OCI-LY3 (cell line): Measurements from ENCODE around the gene EXOC4.

Experiments
- H2AFZ ChIP-seq: fragments of 200-600, 300-600 bp; shearing (Covaris generic); 2 replicates; pipeline ENCODE4 v1.6.0; 2014; ENCODE audit warnings: antibody characterized with exemption, low read depth, low read length
- H3K27ac ChIP-seq: fragments of 200-600, 300-600 bp; sonication (generic); 2 replicates; pipeline ENCODE4 v1.5.1; 2014; ENCODE audit warnings: mild to moderate bottlenecking, low read length, moderate library complexity, mixed read lengths
- H3K27me3 ChIP-seq: fragments of 200-600, 300-600 bp; sonication (generic); 2 replicates; pipeline ENCODE4 v1.6.1; 2014; ENCODE audit warnings: low read depth, low read length, mixed read lengths
- H3K36me3 ChIP-seq: fragments of 200-600, 300-600 bp; sonication (generic); replicated peaks from 2 replicates; pipeline ENCODE3; 2014; ENCODE audit warnings: low read depth, low read length, mixed read lengths
- H3K4me1 ChIP-seq: fragments of 300-600, 200-600 bp; sonication (generic); 2 replicates; pipeline ENCODE4 v1.6.1; 2014; ENCODE audit warnings: low read length, mixed read lengths
- H3K4me2 ChIP-seq: fragments of 200-600, 300-600 bp; sonication (generic); 2 replicates; pipeline ENCODE4 v1.6.1; 2014; ENCODE audit warnings: low read length, mixed read lengths
- H3K4me3 ChIP-seq: fragments of 300-600, 200-600 bp; sonication (generic); 2 replicates; pipeline ENCODE4 v1.5.1; 2014; ENCODE audit warnings: antibody characterized with exemption, mild to moderate bottlenecking, low read length, moderate library complexity
- H3K79me2 ChIP-seq: fragments of 300-600, 200-600 bp; shearing (Covaris generic); 2 replicates; pipeline ENCODE4 v1.6.1; 2014; ENCODE audit warnings: mild to moderate bottlenecking, low read length, mixed read lengths
- H3K9ac ChIP-seq: fragments of 300-600, 200-600 bp; shearing (Covaris generic); 2 replicates; pipeline ENCODE4 v1.6.0; 2014; ENCODE audit warnings: mild to moderate bottlenecking, low read length, moderate library complexity
- H3K9me3 ChIP-seq: fragments of 200-600, 300-600 bp; shearing (Covaris generic); 2 replicates; pipeline ENCODE4 v1.6.1; 2014; ENCODE audit warnings: low read length, mixed read lengths; ENCODE audit not compliant: insufficient read depth
- H4K20me1 ChIP-seq: fragments of 200-600, 300-600 bp; sonication (generic); 2 replicates; pipeline ENCODE4 v1.6.1; 2016; ENCODE audit warnings: low read length, mixed read lengths; ENCODE audit not compliant: insufficient read depth
- EZH2phosphoT487 ChIP-seq: fragments of 200-600 bp; shearing (Covaris generic); IDR thresholded peaks from 2 replicates; pipeline ENCODE4 v1.6.1; 2018; ENCODE audit warnings: antibody characterized with exemption, mixed run types, low read depth
- TF ChIP-seq, protein P1 (sequence below): fragments of 200-600, 300-600 bp; sonication (generic); IDR thresholded peaks from 2 replicates; pipeline ENCODE4 v1.5.1; 2014; ENCODE audit warnings: antibody characterized with exemption, low read length, low read depth

EXOC4 gene

DNA sequence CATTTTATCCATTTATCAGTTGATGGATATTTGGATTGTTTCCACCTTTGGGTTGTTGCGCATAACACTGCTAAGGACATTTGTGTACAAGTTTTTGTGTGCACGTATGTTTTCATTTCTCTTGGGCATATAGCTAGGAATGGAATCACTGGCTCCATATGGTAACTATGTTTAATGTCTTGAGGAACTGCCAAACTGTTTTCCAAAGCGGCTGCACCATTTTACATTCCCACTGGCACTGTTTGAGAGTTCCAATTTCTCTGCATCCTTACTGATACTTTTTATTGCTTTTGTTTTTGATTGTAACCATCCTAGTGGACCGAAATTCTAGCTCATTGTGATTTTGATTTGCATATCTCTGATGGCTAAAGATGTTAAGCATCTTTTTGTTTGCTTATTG lies 118.7 kb downstream of the EXOC4 start:
- H2AFZ ChIP-seq: no peak overlapping the region
- H3K27ac ChIP-seq: no peak overlapping the region
- no peak overlapping the region for H3K4me3 ChIP-seq
- H3K4me1 ChIP-seq: no peaks in the 10 kb centered on the region
- no peaks in the 10 kb centered on the region for H3K27me3 ChIP-seq
- no peak for TF ChIP-seq EZH2phosphoT487
- TF ChIP-seq, protein P1, sequence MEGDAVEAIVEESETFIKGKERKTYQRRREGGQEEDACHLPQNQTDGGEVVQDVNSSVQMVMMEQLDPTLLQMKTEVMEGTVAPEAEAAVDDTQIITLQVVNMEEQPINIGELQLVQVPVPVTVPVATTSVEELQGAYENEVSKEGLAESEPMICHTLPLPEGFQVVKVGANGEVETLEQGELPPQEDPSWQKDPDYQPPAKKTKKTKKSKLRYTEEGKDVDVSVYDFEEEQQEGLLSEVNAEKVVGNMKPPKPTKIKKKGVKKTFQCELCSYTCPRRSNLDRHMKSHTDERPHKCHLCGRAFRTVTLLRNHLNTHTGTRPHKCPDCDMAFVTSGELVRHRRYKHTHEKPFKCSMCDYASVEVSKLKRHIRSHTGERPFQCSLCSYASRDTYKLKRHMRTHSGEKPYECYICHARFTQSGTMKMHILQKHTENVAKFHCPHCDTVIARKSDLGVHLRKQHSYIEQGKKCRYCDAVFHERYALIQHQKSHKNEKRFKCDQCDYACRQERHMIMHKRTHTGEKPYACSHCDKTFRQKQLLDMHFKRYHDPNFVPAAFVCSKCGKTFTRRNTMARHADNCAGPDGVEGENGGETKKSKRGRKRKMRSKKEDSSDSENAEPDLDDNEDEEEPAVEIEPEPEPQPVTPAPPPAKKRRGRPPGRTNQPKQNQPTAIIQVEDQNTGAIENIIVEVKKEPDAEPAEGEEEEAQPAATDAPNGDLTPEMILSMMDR: no peak
- no peak overlapping the region for H3K4me2 ChIP-seq
- no peak overlapping the region for H3K9ac ChIP-seq
- H4K20me1 ChIP-seq: peaks cover 11% of the 10 kb centered on the region; the same call in 1 of the 2 replicates
- peaks cover 9% of the 10 kb centered on the region for H3K36me3 ChIP-seq
- H3K79me2 ChIP-seq: no peaks in the 10 kb centered on the region
- no peaks in the 10 kb centered on the region for H3K9me3 ChIP-seq

DNA sequence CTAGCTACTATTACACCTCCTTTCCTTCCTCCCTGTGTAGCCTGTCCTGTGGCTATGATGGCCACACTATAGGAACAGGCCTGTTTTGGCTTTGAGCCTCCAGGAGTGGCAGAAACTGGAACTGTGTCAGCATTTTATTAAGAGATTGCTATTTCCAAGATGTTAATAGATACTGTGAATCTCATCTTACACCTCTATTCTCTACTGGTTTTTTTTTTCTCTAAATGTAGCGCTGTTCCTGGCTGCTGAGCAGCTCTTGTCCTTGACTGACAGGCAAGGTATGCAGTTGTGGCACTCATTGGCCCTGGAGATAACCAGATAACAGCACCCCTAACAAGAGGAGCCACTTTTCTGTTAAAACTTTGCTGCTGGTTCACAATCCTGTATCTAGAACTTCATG lies 119.5 kb downstream of the EXOC4 start:
- Histone ChIP-seq H4K20me1 (peaks cover 10% of the 10 kb centered on the region; the same call in 1 of the 2 replicates), H3K36me3 (peaks cover 9% of the 10 kb centered on the region), H3K27me3 (no peaks in the 10 kb centered on the region), H3K9ac (no peak overlapping the region), H2AFZ (no peak overlapping the region), H3K4me2 (no peak overlapping the region), H3K4me3 (no peak overlapping the region), H3K79me2 (no peaks in the 10 kb centered on the region), H3K4me1 (no peaks in the 10 kb centered on the region), H3K27ac (no peak overlapping the region), H3K9me3 (no peaks in the 10 kb centered on the region)
- TF ChIP-seq, protein P1: no peak
- no peak for TF ChIP-seq EZH2phosphoT487

DNA sequence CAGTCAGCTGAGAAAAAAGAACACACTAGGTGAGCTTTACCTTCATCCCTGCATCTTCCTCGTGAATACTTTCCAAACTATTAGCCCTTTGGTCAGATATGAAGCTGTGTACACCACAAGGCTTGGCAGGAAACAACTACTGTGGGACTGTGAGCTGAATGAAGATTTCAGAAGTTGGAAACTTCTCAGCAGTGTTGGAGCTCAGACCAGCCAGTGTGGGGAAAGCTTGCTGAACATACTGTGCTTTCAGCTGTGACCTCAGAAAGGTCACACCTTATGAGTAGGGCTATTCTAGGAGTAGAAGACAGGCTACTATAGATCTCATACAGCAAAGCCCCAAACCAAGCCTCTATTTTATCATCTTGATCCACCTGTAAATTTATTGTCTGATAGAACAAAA lies 123.6 kb downstream of the EXOC4 start:
- no peak overlapping the region for H3K27ac ChIP-seq
- no peak overlapping the region for H3K9ac ChIP-seq
- no peak overlapping the region for H2AFZ ChIP-seq
- no peak overlapping the region for H3K4me3 ChIP-seq
- no peaks in the 10 kb centered on the region for H3K79me2 ChIP-seq
- H3K27me3 ChIP-seq: no peaks in the 10 kb centered on the region
- H3K4me1 ChIP-seq: no peaks in the 10 kb centered on the region
- H3K36me3 ChIP-seq: peaks cover 9% of the 10 kb centered on the region
- no peak overlapping the region for H3K4me2 ChIP-seq
- H3K9me3 ChIP-seq: no peaks in the 10 kb centered on the region
- TF ChIP-seq, protein P1: no peak
- no peak for TF ChIP-seq EZH2phosphoT487
- H4K20me1 ChIP-seq: peaks cover 5% of the 10 kb centered on the region; the same call in 1 of the 2 replicates

DNA sequence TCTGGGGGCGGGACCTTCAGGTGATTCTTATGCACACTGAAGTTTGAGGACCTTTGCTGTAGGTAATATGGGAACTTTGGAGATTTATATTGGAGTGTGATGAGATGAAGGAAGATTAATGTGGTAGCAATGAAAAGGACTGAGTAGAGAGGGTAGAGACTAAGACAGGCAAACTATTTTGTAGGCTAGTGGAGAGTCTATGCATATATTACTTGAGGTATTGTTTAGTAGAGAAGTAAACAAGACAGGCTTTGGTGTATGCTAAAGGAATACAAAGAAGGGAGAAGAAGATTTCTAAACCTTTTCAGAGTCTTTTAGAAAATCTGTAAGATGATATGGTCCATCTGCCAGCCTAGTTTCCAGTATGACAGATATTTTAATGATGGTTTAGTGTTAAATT lies 129.1 kb downstream of the EXOC4 start:
- Histone ChIP-seq H2AFZ (no peak overlapping the region), H3K9me3 (no peaks in the 10 kb centered on the region), H3K27ac (no peak overlapping the region), H3K27me3 (no peaks in the 10 kb centered on the region), H3K79me2 (no peaks in the 10 kb centered on the region), H3K9ac (no peak overlapping the region), H3K4me2 (no peak overlapping the region), H3K4me1 (no peaks in the 10 kb centered on the region), H3K4me3 (no peak overlapping the region), H3K36me3 (no peaks in the 10 kb centered on the region), H4K20me1 (no peaks in the 10 kb centered on the region)
- TF ChIP-seq EZH2phosphoT487: no peak
- TF ChIP-seq, protein P1: no peak
